CD14-positive monocyte (primary cell): ENCODE data around the gene SLC12A2. TPM values are rescaled to one million over a fixed set of nuclear protein-coding genes. Genes with fewer than 3 reads are reported as not detected.

Experiments
- DNase-seq, 3 donors: peaks; one replicate each; pipeline ENCODE4 v3.0.0-alpha.2; 2011 to 2022
- H2AFZ ChIP-seq: 2 replicates; pipeline ENCODE4 v1.6.0; 2012; ENCODE audit warnings: mild to moderate bottlenecking, low read depth, low read length, inconsistent platforms; ENCODE audit not compliant: insufficient read depth, poor library complexity, severe bottlenecking
- H3K27ac ChIP-seq, 2 donors: 1 replicate in 1 of 2; 2 replicates in 1 of 2; pipeline ENCODE4 v1.5.1; 2012 to 2013; ENCODE audit warnings: low read length in 2 of 2, control low read depth in 1 of 2, inconsistent platforms in 1 of 2, low read depth in 1 of 2, mild to moderate bottlenecking in 1 of 2
- H3K27me3 ChIP-seq, 2 donors: one replicate each; pipeline versions ENCODE4 v1.6.0 to v1.6.1; 2011 to 2013; ENCODE audit warnings: low read length in 2 of 2; ENCODE audit not compliant: control insufficient read depth in 2 of 2, insufficient read depth in 2 of 2
- H3K36me3 ChIP-seq, 2 donors: replicated peaks in 1 of 2; 1 replicate in 1 of 2; 2 replicates in 1 of 2; pipeline versions ENCODE4 v1.5.1 to v1.6.1; 2012 to 2013; ENCODE audit warnings: low read length in 2 of 2, control low read depth in 1 of 2, inconsistent platforms in 1 of 2, mild to moderate bottlenecking in 1 of 2; ENCODE audit not compliant: insufficient read depth in 2 of 2, control insufficient read depth in 1 of 2
- H3K4me1 ChIP-seq, 2 donors: 1 replicate in 1 of 2; 2 replicates in 1 of 2; pipeline versions ENCODE4 v1.5.1 to v1.6.1; 2012 to 2013; ENCODE audit warnings: low read length in 2 of 2, control low read depth in 1 of 2, inconsistent platforms in 1 of 2, mild to moderate bottlenecking in 1 of 2, moderate library complexity in 1 of 2; ENCODE audit not compliant: insufficient read depth in 2 of 2, control insufficient read depth in 1 of 2
- H3K4me2 ChIP-seq: replicated peaks from 2 replicates; pipeline ENCODE3; 2012; ENCODE audit warnings: low read length, moderate library complexity, mild to moderate bottlenecking; ENCODE audit not compliant: poor library complexity, severe bottlenecking; ENCODE audit errors: extremely low read depth
- H3K4me3 ChIP-seq, 3 experiments: fragments of 200-600 bp in 1 of 3; sonication (generic) in 1 of 3; replicated peaks in 1 of 3; 1 replicate in 2 of 3; 2 replicates in 1 of 3; pipeline ENCODE4 v1.5.1; 2011 to 2013; ENCODE audit warnings: low read length in 3 of 3, mild to moderate bottlenecking in 3 of 3, control low read depth in 2 of 3, low read depth in 2 of 3, inconsistent platforms in 1 of 3, moderate library complexity in 1 of 3
- H3K79me2 ChIP-seq: 2 replicates; pipeline ENCODE4 v1.6.0; 2012; ENCODE audit warnings: mild to moderate bottlenecking, control low read depth, inconsistent platforms, low read length, moderate library complexity; ENCODE audit not compliant: insufficient read depth
- H3K9ac ChIP-seq: 2 replicates; pipeline ENCODE4 v1.6.0; 2017; ENCODE audit warnings: low read length, mild to moderate bottlenecking; ENCODE audit not compliant: insufficient read depth, poor library complexity, severe bottlenecking
- H3K9me3 ChIP-seq, 2 donors: replicated peaks in 1 of 2; 1 replicate in 1 of 2; 2 replicates in 1 of 2; pipeline versions ENCODE4 v1.5.1 to v1.6.1; 2012 to 2013; ENCODE audit warnings: low read length in 2 of 2, control low read depth in 1 of 2; ENCODE audit not compliant: control insufficient read depth in 1 of 2, insufficient read depth in 1 of 2
- H4K20me1 ChIP-seq: 2 replicates; pipeline ENCODE4 v1.6.0; 2012; ENCODE audit warnings: mild to moderate bottlenecking, low read length, control low read depth, moderate library complexity; ENCODE audit not compliant: insufficient read depth
- H3K27ac Mint-ChIP-seq, 7 donors: one replicate each; pipeline ENCODE4 v1.8.0; 2020; ENCODE audit warnings: mild to moderate bottlenecking in 7 of 7, mixed read lengths in 7 of 7, moderate library complexity in 6 of 7, inconsistent platforms in 2 of 7
- H3K27me3 Mint-ChIP-seq, 3 donors: one replicate each; pipeline ENCODE4 v1.8.0; 2021 to 2022; ENCODE audit warnings: low read depth in 3 of 3, mild to moderate bottlenecking in 3 of 3, mixed read lengths in 3 of 3, moderate library complexity in 3 of 3, inconsistent platforms in 1 of 3
- H3K36me3 Mint-ChIP-seq, 2 donors: one replicate each; pipeline ENCODE4 v1.8.0; 2020; ENCODE audit warnings: mixed read lengths in 2 of 2, inconsistent platforms in 1 of 2, mild to moderate bottlenecking in 1 of 2
- H3K4me1 Mint-ChIP-seq: one replicate; pipeline ENCODE4 v1.8.0; 2020; ENCODE audit warnings: mild to moderate bottlenecking, mixed read lengths
- H3K4me3 Mint-ChIP-seq, 2 donors: one replicate each; pipeline ENCODE4 v1.8.0; 2020; ENCODE audit warnings: mild to moderate bottlenecking in 2 of 2, mixed read lengths in 2 of 2, moderate library complexity in 1 of 2
- H3K9me3 Mint-ChIP-seq, 7 donors: one replicate each; pipeline ENCODE4 v1.8.0; 2020 to 2022; ENCODE audit warnings: mixed read lengths in 7 of 7, mild to moderate bottlenecking in 6 of 7, moderate library complexity in 6 of 7, inconsistent platforms in 2 of 7
- WGBS: methylation state at CpG from one replicate; pipeline ENCODE4 v1.1.5; 2013; ENCODE audit warnings: missing lambda C conversion rate; ENCODE audit not compliant: insufficient coverage; 5-methylcytosine and 5-hydroxymethylcytosine counted together
- intact Hi-C, 2 donors: fragments of 100-400 bp; cut with micrococcal nuclease; formaldehyde crosslinking; loops; one replicate each; pipeline versions ENCODE4 v1.15.0 to v1.15.1; 2023
- polyA plus RNA-seq, 3 donors: library from polyadenylated mRNA; depleted of rRNA in 1 of 3; unstranded in 2 of 3; stranded (reverse) in 1 of 3; fragments of 300-500 nt in 2 of 3; fragments of >200 nt in 1 of 3; fragmentation: Illumina TruSeq in 2 of 3; gene quantifications; 1 replicate in 2 of 3; 2 replicates in 1 of 3; pipeline ENCODE4 v1.2.3, GENCODE V29; 2012 to 2021
- TF ChIP-seq, protein P1 (sequence below): fragments of 200-600 bp; IDR thresholded peaks from one replicate; pipeline ENCODE4 v1.8.0; 2022; ENCODE audit warnings: antibody characterized with exemption, mild to moderate bottlenecking

SLC12A2 gene
- polyA plus RNA-seq, 3 donors = 1.0 to 1.2 (median 1.0) TPM

DNA sequence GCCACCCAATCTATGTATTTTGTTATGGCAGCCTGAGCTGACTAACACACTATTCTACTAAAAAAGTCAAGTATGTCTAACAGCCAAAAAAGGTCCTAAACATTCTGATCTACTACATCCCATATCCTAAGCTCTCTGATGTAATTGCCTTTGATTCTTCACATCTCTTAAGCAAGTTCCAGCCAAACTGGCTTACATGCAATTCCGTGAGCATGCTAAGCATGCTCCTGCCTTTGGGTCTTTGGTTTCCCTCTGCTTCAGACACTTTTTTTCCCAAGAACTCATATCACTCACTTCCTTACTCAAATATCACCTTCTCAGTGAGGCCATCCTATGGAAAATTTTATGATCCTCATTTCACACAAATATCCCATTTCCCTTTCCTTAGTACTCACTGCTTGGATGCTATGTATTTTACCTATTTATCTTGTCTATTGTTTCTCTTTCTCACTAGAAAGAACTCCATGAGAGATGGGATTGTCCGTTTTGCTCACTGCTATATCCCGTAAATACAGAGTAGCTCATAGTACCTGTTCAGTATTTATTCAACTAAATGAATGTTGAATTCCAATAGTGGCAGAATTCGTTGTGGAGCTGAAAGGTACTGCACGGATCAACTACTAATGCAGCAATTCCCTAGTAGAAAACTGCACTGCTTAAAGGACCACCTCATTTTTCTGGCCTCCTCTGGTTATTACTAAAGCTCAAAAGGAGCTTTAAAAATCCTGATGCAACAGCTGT, 2.3 kb upstream of the SLC12A2 start:
- Histone ChIP-seq H2AFZ (no peak overlapping the region), H4K20me1 (no peaks in the 10 kb centered on the region), H3K36me3 (no peaks in the 10 kb centered on the region), H3K27ac (no peak overlapping the region), H3K9me3 (no peaks in the 10 kb centered on the region), H3K4me2 (peak overlapping the region; percentile 88), H3K4me3 (no peak overlapping the region), H3K27me3 (peaks cover 12 to 16% of the 10 kb centered on the region in 2 donors), H3K9ac (no peak overlapping the region), H3K79me2 (no peaks in the 10 kb centered on the region), H3K4me1 (peaks cover 17 to 36% of the 10 kb centered on the region in 2 donors)
- peaks cover 38% of the 10 kb centered on the region for H3K4me1 Mint-ChIP-seq
- no peak overlapping the region for H3K27ac Mint-ChIP-seq
- intact Hi-C loops = no loop called here
- TF ChIP-seq, protein P1, sequence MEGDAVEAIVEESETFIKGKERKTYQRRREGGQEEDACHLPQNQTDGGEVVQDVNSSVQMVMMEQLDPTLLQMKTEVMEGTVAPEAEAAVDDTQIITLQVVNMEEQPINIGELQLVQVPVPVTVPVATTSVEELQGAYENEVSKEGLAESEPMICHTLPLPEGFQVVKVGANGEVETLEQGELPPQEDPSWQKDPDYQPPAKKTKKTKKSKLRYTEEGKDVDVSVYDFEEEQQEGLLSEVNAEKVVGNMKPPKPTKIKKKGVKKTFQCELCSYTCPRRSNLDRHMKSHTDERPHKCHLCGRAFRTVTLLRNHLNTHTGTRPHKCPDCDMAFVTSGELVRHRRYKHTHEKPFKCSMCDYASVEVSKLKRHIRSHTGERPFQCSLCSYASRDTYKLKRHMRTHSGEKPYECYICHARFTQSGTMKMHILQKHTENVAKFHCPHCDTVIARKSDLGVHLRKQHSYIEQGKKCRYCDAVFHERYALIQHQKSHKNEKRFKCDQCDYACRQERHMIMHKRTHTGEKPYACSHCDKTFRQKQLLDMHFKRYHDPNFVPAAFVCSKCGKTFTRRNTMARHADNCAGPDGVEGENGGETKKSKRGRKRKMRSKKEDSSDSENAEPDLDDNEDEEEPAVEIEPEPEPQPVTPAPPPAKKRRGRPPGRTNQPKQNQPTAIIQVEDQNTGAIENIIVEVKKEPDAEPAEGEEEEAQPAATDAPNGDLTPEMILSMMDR = no peak
- 100% methylated on average over 1 of the region's 5 CpGs for WGBS
- peaks cover 17 to 19% (median 19%) of the 10 kb centered on the region in 3 donors for H3K27me3 Mint-ChIP-seq
- H3K36me3 Mint-ChIP-seq = peaks cover 5 to 7% of the 10 kb centered on the region in 2 donors
- DNase-seq = no peak
- peaks cover 0 to 2% (median 0%) of the 10 kb centered on the region in 7 donors for H3K9me3 Mint-ChIP-seq
- H3K4me3 Mint-ChIP-seq = no peak overlapping the region

DNA sequence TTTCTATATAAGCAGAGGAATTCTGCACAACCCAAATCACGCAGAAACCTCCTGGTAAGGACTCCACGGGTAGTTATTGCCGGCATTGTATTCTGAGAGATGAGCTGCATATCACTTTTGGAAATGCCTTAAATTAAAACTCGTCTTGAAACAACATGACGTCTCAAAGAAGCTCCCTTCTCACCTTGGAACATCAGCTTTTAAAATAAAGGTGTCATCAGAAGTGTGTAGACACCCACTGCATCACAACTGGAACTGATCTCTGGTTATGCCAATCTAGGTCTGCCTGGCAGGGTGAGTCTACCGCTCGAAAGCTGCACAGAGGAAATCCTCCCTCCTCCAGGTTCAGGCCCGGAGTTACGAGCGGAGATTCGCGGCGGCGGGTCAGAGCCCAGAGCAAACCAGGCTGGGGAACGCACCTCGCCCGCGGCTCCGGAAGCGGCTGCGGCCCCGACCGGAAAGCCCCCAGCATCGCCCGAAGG, 974 bp upstream of the SLC12A2 start:
- H3K36me3 Mint-ChIP-seq = peaks cover 0 to 8% of the 10 kb centered on the region in 2 donors
- peaks cover 38% of the 10 kb centered on the region for H3K4me1 Mint-ChIP-seq
- intact Hi-C loops = no loop called here
- peaks cover 17 to 36% of the 10 kb centered on the region in 2 donors for H3K4me1 ChIP-seq
- no peaks in the 10 kb centered on the region for H4K20me1 ChIP-seq
- peak overlapping the region; percentile 79 to 93 for H3K4me3 Mint-ChIP-seq
- DNase-seq = no peak
- H3K27me3 Mint-ChIP-seq = peaks cover 17 to 22% (median 20%) of the 10 kb centered on the region in 3 donors
- peak overlapping the region; percentile 88 for H3K4me2 ChIP-seq
- H3K79me2 ChIP-seq = no peaks in the 10 kb centered on the region
- H3K27me3 ChIP-seq = peaks cover 12 to 16% of the 10 kb centered on the region in 2 donors
- 0% methylated on average over 24 of the region's 25 CpGs for WGBS
- H3K9ac ChIP-seq = peak overlapping the region; percentile 76
- peak overlapping the region; percentile 64 to 90 (median 85) for H3K27ac Mint-ChIP-seq
- peak overlapping the region; percentile 62 to 82 for H3K27ac ChIP-seq
- TF ChIP-seq, protein P1 = no peak
- H2AFZ ChIP-seq = peak overlapping the region; percentile 96
- peaks cover 0 to 2% (median 0%) of the 10 kb centered on the region in 7 donors for H3K9me3 Mint-ChIP-seq
- H3K36me3 ChIP-seq = no peaks in the 10 kb centered on the region
- peak overlapping the region; percentile 40 to 83 (median 75) for H3K4me3 ChIP-seq
- no peaks in the 10 kb centered on the region for H3K9me3 ChIP-seq
